B cell (primary cell): ENCODE data around the gene TM9SF2. TPM values are rescaled to one million over a fixed set of nuclear protein-coding genes. Genes with fewer than 3 reads are reported as not detected.

Experiments used
- ATAC-seq: fragments of 200-7000 bp; cut with Tn5 transposase; one replicate; pipeline ENCODE4 v1.10.0; 2021; ENCODE audit warnings: low read depth, mild to moderate bottlenecking, moderate number of reproducible peaks, moderate library complexity
- CTCF ChIA-PET: fragments of 350-600 bp; sonication (Branson Sonifier 250); formaldehyde crosslinking; loops from one replicate; lab custom pipeline; 2021; ENCODE audit warnings: antibody characterized with exemption, inconsistent platforms; lab: Charles Lee
- POLR2A ChIA-PET: fragments of 350-600 bp; sonication (Branson Sonifier 250); formaldehyde crosslinking; loops from one replicate; lab custom pipeline; 2021; ENCODE audit warnings: antibody characterized with exemption; lab: Charles Lee
- DNase-seq: peaks from one replicate; pipeline ENCODE4 v3.0.0; 2013
- H2AFZ ChIP-seq: 2 replicates; pipeline ENCODE4 v1.6.1; 2012; ENCODE audit warnings: mild to moderate bottlenecking, low read depth, low read length; ENCODE audit not compliant: insufficient read depth, poor library complexity, severe bottlenecking
- H3K27ac ChIP-seq, 2 donors: 1 replicate in 1 of 2; 2 replicates in 1 of 2; pipeline ENCODE4 v1.5.1; 2012 to 2013; ENCODE audit warnings: low read length in 2 of 2, mild to moderate bottlenecking in 2 of 2, moderate library complexity in 1 of 2
- H3K27me3 ChIP-seq, 4 experiments: fragments of 200-600 bp in 1 of 4; sonication (generic) in 1 of 4; replicated peaks in 1 of 4; 1 replicate in 2 of 4; 2 replicates in 2 of 4; pipeline versions ENCODE4 v1.6.1 to v1.7.0; 2013 to 2016; ENCODE audit warnings: low read length in 3 of 4, mild to moderate bottlenecking in 2 of 4, mixed read lengths in 1 of 4, moderate library complexity in 1 of 4; ENCODE audit not compliant: insufficient read depth in 4 of 4, control insufficient read depth in 3 of 4; ENCODE audit errors: control extremely low read depth in 1 of 4
- H3K36me3 ChIP-seq, 2 experiments: replicated peaks in 1 of 2; 1 replicate in 1 of 2; 2 replicates in 1 of 2; pipeline versions ENCODE4 v1.6.1 to v1.7.1; 2013; ENCODE audit warnings: low read length in 1 of 2; ENCODE audit not compliant: insufficient read depth in 2 of 2, control insufficient read depth in 1 of 2; ENCODE audit errors: control extremely low read depth in 1 of 2, extremely low read depth in 1 of 2
- H3K4me1 ChIP-seq, 2 donors: fragments of 200-600 bp in 1 of 2; sonication (generic) in 1 of 2; 1 replicate in 1 of 2; 2 replicates in 1 of 2; pipeline versions ENCODE4 v1.5.1 to v1.6.1; 2013 to 2017; ENCODE audit warnings: low read length in 2 of 2; ENCODE audit not compliant: control insufficient read depth in 2 of 2, insufficient read depth in 2 of 2
- H3K4me2 ChIP-seq: replicated peaks from 2 replicates; pipeline ENCODE3; 2012; ENCODE audit warnings: mild to moderate bottlenecking, low read depth, low read length; ENCODE audit not compliant: poor library complexity, severe bottlenecking
- H3K4me3 ChIP-seq, 5 experiments: fragments of 200-600 bp in 1 of 5; sonication (generic) in 1 of 5; 1 replicate in 3 of 5; 2 replicates in 2 of 5; pipeline versions ENCODE4 v1.5.1 to v1.7.0; 2011 to 2016; ENCODE audit warnings: low read length in 4 of 5, mild to moderate bottlenecking in 4 of 5, low read depth in 2 of 5, control low read depth in 1 of 5, moderate library complexity in 1 of 5; ENCODE audit not compliant: insufficient read depth in 1 of 5; ENCODE audit errors: control extremely low read depth in 1 of 5, extremely low read depth in 1 of 5
- H3K79me2 ChIP-seq: fragments of 200-600 bp; sonication (generic); one replicate; pipeline ENCODE4 v1.6.0; 2016; ENCODE audit warnings: low read length; ENCODE audit not compliant: control insufficient read depth, insufficient read depth
- H3K9ac ChIP-seq: fragments of 200-600 bp; sonication (generic); 2 replicates; pipeline ENCODE4 v1.6.1; 2017; ENCODE audit warnings: mild to moderate bottlenecking, low read length, moderate library complexity
- H3K9me3 ChIP-seq, 3 donors: one replicate each; pipeline versions ENCODE4 v1.6.1 to v1.7.1; 2013; ENCODE audit warnings: low read length in 2 of 3; ENCODE audit not compliant: control insufficient read depth in 2 of 3, insufficient read depth in 1 of 3; ENCODE audit errors: control extremely low read depth in 1 of 3
- H4K20me1 ChIP-seq: 2 replicates; pipeline ENCODE4 v1.6.0; 2012; ENCODE audit warnings: mild to moderate bottlenecking, low read length; ENCODE audit not compliant: insufficient read depth, control insufficient read depth, poor library complexity, severe bottlenecking
- H3K27ac Mint-ChIP-seq: one replicate; pipeline ENCODE4 v1.8.0; 2021; ENCODE audit warnings: mixed read lengths
- H3K27me3 Mint-ChIP-seq: one replicate; pipeline ENCODE4 v1.8.0; 2021; ENCODE audit warnings: mixed read lengths
- H3K4me1 Mint-ChIP-seq: one replicate; pipeline ENCODE4 v1.8.0; 2021; ENCODE audit warnings: mixed read lengths
- H3K4me3 Mint-ChIP-seq: one replicate; pipeline ENCODE4 v1.8.0; 2021; ENCODE audit warnings: mixed read lengths
- H3K9me3 Mint-ChIP-seq: one replicate; pipeline ENCODE4 v1.8.0; 2022; ENCODE audit warnings: mixed read lengths; ENCODE audit not compliant: insufficient read depth
- CTCF ChIP-seq: fragments of 200-600 bp; IDR thresholded peaks from one replicate; pipeline ENCODE4 v1.8.0; 2022; ENCODE audit warnings: antibody characterized with exemption, mild to moderate bottlenecking
- EZH2 ChIP-seq: IDR thresholded peaks from 2 replicates; pipeline ENCODE4 v1.6.1; 2012; ENCODE audit warnings: borderline replicate concordance, low read depth, mild to moderate bottlenecking, moderate library complexity, low read length; ENCODE audit not compliant: insufficient read depth, poor library complexity, severe bottlenecking
- WGBS: methylation state at CpG from one replicate; pipeline ENCODE4 v1.1.5; 2013; ENCODE audit warnings: missing lambda C conversion rate; ENCODE audit not compliant: insufficient coverage; 5-methylcytosine and 5-hydroxymethylcytosine counted together
- intact Hi-C: fragments of 100-400 bp; cut with micrococcal nuclease; formaldehyde crosslinking; loops from one replicate; pipeline ENCODE4 v1.10.0; 2022
- polyA plus RNA-seq: library from polyadenylated mRNA; depleted of rRNA; stranded (reverse); fragments of >200 nt; gene quantifications from 2 replicates; pipeline ENCODE4 v1.2.3, GENCODE V29; 2012
- total RNA-seq, 2 donors: library from RNA; stranded (reverse); fragments of 120-200 nt in 1 of 2; gene quantifications; 1 replicate in 1 of 2; 2 replicates in 1 of 2; pipeline versions ENCODE4 v1.2.3 to v1.2.4, GENCODE V29; 2013 to 2022

TM9SF2 gene
- total and polyA plus RNA-seq, 2 donors (not counting 1 experiment from before 2014, with no cell fraction given) = 20.2 to 63.6 TPM

GRCh38 chr13:99498171-99499161 lies 2.8 kb upstream of the TM9SF2 start:
- no peaks in the 10 kb centered on the region for H4K20me1 ChIP-seq
- CTCF ChIA-PET = interaction anchor here (0.6 to 1.3 kb wide), 3 partner anchors 9 to 62 kb away, joined by 3 to 4 read pairs (median 3); no protein-coding TSS in a partner anchor
- peak; percentile 69 for ATAC-seq
- H3K27me3 ChIP-seq = no peaks in the 10 kb centered on the region
- TF ChIP-seq CTCF (no peak), EZH2 (no peak)
- peak overlapping the region; percentile 83 to 85 for H3K27ac ChIP-seq
- peak overlapping the region; percentile 81 for H2AFZ ChIP-seq
- no peaks in the 10 kb centered on the region for H3K36me3 ChIP-seq
- H3K4me1 Mint-ChIP-seq = peaks cover 68% of the 10 kb centered on the region
- peaks cover 2% of the 10 kb centered on the region for H3K9me3 Mint-ChIP-seq
- 2% methylated on average over 45 of the region's 50 CpGs for WGBS
- POLR2A ChIA-PET = interaction anchor here (0.7 kb wide), 2 partner anchors 20 to 132 kb away, joined by 3 to 4 read pairs; no protein-coding TSS in a partner anchor
- peak overlapping the region; percentile 53 to 69 (median 66) for H3K4me3 ChIP-seq
- H3K27ac Mint-ChIP-seq = peak overlapping the region; percentile 90
- DNase-seq = peak; percentile 98
- no peaks in the 10 kb centered on the region for H3K27me3 Mint-ChIP-seq
- intact Hi-C loops = loop anchor here (1.0 to 5.0 kb wide), 6 partner anchors 78 to 1521 kb away; partner anchors contain the start of gene CLYBL
- peak overlapping the region; percentile 77 for H3K4me2 ChIP-seq
- H3K4me1 ChIP-seq = peaks cover 50 to 64% of the 10 kb centered on the region in 2 donors
- peak overlapping the region; percentile 81 for H3K4me3 Mint-ChIP-seq
- H3K9ac ChIP-seq = peak overlapping the region; percentile 63
- H3K9me3 ChIP-seq = peaks cover 0 to 10% (median 0%) of the 10 kb centered on the region in 3 donors
- H3K79me2 ChIP-seq = peaks cover 34% of the 10 kb centered on the region
